H9 (cell line): ENCODE results near the gene MT1M. TPM values are rescaled to one million over a fixed set of nuclear protein-coding genes. Genes with fewer than 3 reads are reported as not detected.

Experiments used
- DNase-seq: peaks from one replicate; pipeline ENCODE4 v3.0.0-alpha.2; 2017
- H2AFZ ChIP-seq: one replicate; pipeline ENCODE4 v1.6.1; 2013; ENCODE audit warnings: mild to moderate bottlenecking, low read length, control low read depth, moderate library complexity
- H2AK5ac ChIP-seq: 2 replicates; pipeline ENCODE4 v1.6.1; 2013; ENCODE audit warnings: low read length, control low read depth, mixed read lengths; ENCODE audit not compliant: insufficient read length
- H2BK120ac ChIP-seq: one replicate; pipeline ENCODE4 v1.6.1; 2013; ENCODE audit warnings: low read depth, mild to moderate bottlenecking, low read length, control low read depth, inconsistent platforms; ENCODE audit not compliant: poor library complexity, severe bottlenecking
- H2BK12ac ChIP-seq: 2 replicates; pipeline ENCODE4 v1.6.1; 2013; ENCODE audit warnings: low read length, control low read depth, mixed read lengths, low read depth; ENCODE audit not compliant: insufficient read length
- H2BK15ac ChIP-seq: 2 replicates; pipeline ENCODE4 v1.6.1; 2013; ENCODE audit warnings: low read depth, low read length, control low read depth
- H2BK20ac ChIP-seq: one replicate; pipeline ENCODE4 v1.6.1; 2013; ENCODE audit warnings: low read depth, mild to moderate bottlenecking, low read length, control low read depth, inconsistent platforms; ENCODE audit not compliant: poor library complexity, severe bottlenecking
- H2BK5ac ChIP-seq: 2 replicates; pipeline ENCODE4 v1.6.1; 2013; ENCODE audit warnings: low read length, control low read depth, mixed read lengths; ENCODE audit not compliant: insufficient read length
- H3K14ac ChIP-seq: 2 replicates; pipeline ENCODE4 v1.6.1; 2013; ENCODE audit warnings: low read length, control low read depth; ENCODE audit not compliant: insufficient read depth
- H3K18ac ChIP-seq: 2 replicates; pipeline ENCODE4 v1.6.1; 2013; ENCODE audit warnings: low read depth, mild to moderate bottlenecking, mixed read lengths, low read length, control low read depth; ENCODE audit not compliant: insufficient read length
- H3K23ac ChIP-seq: 2 replicates; pipeline ENCODE4 v1.6.1; 2013; ENCODE audit warnings: low read length, control low read depth, mixed read lengths, low read depth; ENCODE audit not compliant: insufficient read length
- H3K23me2 ChIP-seq: 2 replicates; pipeline ENCODE4 v1.6.1; 2013; ENCODE audit warnings: low read depth, mild to moderate bottlenecking, mixed read lengths, low read length, control low read depth; ENCODE audit not compliant: insufficient read length, poor library complexity, severe bottlenecking
- H3K27ac ChIP-seq: 2 replicates; pipeline ENCODE4 v1.5.1; 2013; ENCODE audit warnings: low read length, control low read depth, mixed read lengths, low read depth; ENCODE audit not compliant: insufficient read length
- H3K27me3 ChIP-seq: 2 replicates; pipeline ENCODE4 v1.6.1; 2013; ENCODE audit warnings: low read length, control low read depth, inconsistent platforms; ENCODE audit not compliant: insufficient read depth
- H3K4ac ChIP-seq: 2 replicates; pipeline ENCODE4 v1.6.1; 2013; ENCODE audit warnings: low read depth, mild to moderate bottlenecking, control low read depth, inconsistent platforms, low read length, moderate library complexity
- H3K4me1 ChIP-seq: 2 replicates; pipeline ENCODE4 v1.6.1; 2013; ENCODE audit warnings: low read length, control low read depth, inconsistent platforms; ENCODE audit not compliant: insufficient read depth
- H3K4me2 ChIP-seq: 2 replicates; pipeline ENCODE4 v1.6.1; 2013; ENCODE audit warnings: low read length, control low read depth, mixed read lengths; ENCODE audit not compliant: insufficient read length, insufficient read depth
- H3K56ac ChIP-seq: 2 replicates; pipeline ENCODE4 v1.6.1; 2013; ENCODE audit warnings: low read depth, mild to moderate bottlenecking, mixed read lengths, low read length, control low read depth; ENCODE audit not compliant: insufficient read length
- H3K79me1 ChIP-seq: 2 replicates; pipeline ENCODE4 v1.6.1; 2013; ENCODE audit warnings: low read depth, mild to moderate bottlenecking, moderate library complexity, low read length, control low read depth, inconsistent platforms; ENCODE audit not compliant: insufficient read depth, poor library complexity, severe bottlenecking
- H3K79me2 ChIP-seq: 2 replicates; pipeline ENCODE4 v1.6.1; 2013; ENCODE audit warnings: low read length, control low read depth, inconsistent platforms; ENCODE audit not compliant: insufficient read depth
- H3K9ac ChIP-seq: 2 replicates; pipeline ENCODE4 v1.6.1; 2013; ENCODE audit warnings: low read length, control low read depth, mixed read lengths; ENCODE audit not compliant: insufficient read length; ENCODE audit errors: extremely low read depth
- H3K9me3 ChIP-seq: one replicate; pipeline ENCODE4 v1.6.1; 2013; ENCODE audit warnings: low read depth, low read length, inconsistent platforms; ENCODE audit not compliant: control insufficient read depth
- H3T11ph ChIP-seq: one replicate; pipeline ENCODE4 v1.6.1; 2013; ENCODE audit warnings: mild to moderate bottlenecking, low read length, control low read depth, inconsistent platforms
- H4K20me1 ChIP-seq: one replicate; pipeline ENCODE4 v1.6.1; 2013; ENCODE audit not compliant: control insufficient read depth, insufficient read length, insufficient read depth
- H4K5ac ChIP-seq: 2 replicates; pipeline ENCODE4 v1.6.1; 2013; ENCODE audit warnings: low read depth, mild to moderate bottlenecking, mixed read lengths, low read length, control low read depth; ENCODE audit not compliant: insufficient read length
- H4K8ac ChIP-seq: replicated peaks from 2 replicates; pipeline ENCODE4 v1.6.1; 2013; ENCODE audit warnings: low read length, control low read depth, mixed read lengths, low read depth; ENCODE audit not compliant: insufficient read length
- H4K91ac ChIP-seq: 2 replicates; pipeline ENCODE4 v1.6.1; 2013; ENCODE audit warnings: low read depth, mild to moderate bottlenecking, moderate library complexity, mixed read lengths, low read length, control low read depth; ENCODE audit not compliant: insufficient read length
- H3K27ac Mint-ChIP-seq, 3 experiments: 2 replicates in 2 of 3; 3 replicates in 1 of 3; pipeline ENCODE4 v1.8.0; 2020 to 2021; ENCODE audit warnings: mixed read lengths in 3 of 3, mild to moderate bottlenecking in 1 of 3, moderate library complexity in 1 of 3
- H3K27me3 Mint-ChIP-seq: 2 replicates; pipeline ENCODE4 v1.8.0; 2021; ENCODE audit warnings: low read depth, mild to moderate bottlenecking, moderate library complexity, mixed read lengths
- H3K36me3 Mint-ChIP-seq, 3 experiments: 2 replicates in 2 of 3; 3 replicates in 1 of 3; pipeline ENCODE4 v1.8.0; 2020 to 2021; ENCODE audit warnings: low read depth in 3 of 3, mixed read lengths in 3 of 3; ENCODE audit not compliant: insufficient read depth in 1 of 3
- H3K4me1 Mint-ChIP-seq, 2 experiments: 2 replicates each; pipeline ENCODE4 v1.8.0; 2020; ENCODE audit warnings: mixed read lengths in 2 of 2
- H3K4me3 Mint-ChIP-seq, 2 experiments: 2 replicates in 1 of 2; 3 replicates in 1 of 2; pipeline ENCODE4 v1.8.0; 2020 to 2021; ENCODE audit warnings: mild to moderate bottlenecking in 2 of 2, mixed read lengths in 2 of 2, moderate library complexity in 1 of 2
- H3K9me3 Mint-ChIP-seq, 2 experiments: 2 replicates in 1 of 2; 3 replicates in 1 of 2; pipeline ENCODE4 v1.8.0; 2020; ENCODE audit warnings: mild to moderate bottlenecking in 2 of 2, mixed read lengths in 2 of 2, moderate library complexity in 1 of 2
- total RNA-seq: library from RNA; stranded (reverse); gene quantifications from 2 replicates; pipeline ENCODE4 v1.2.1, GENCODE V29; 2021
- TF ChIP-seq, protein P1 (sequence below): fragments of 200-600 bp; sonication (generic); conservative IDR thresholded peaks from 3 replicates; pipeline ENCODE4 v1.8.0; 2021; ENCODE audit warnings: antibody characterized with exemption, mild to moderate bottlenecking

Gene MT1M
- total RNA-seq, 1 experiment from 2014 or later = 1.4 TPM

DNA sequence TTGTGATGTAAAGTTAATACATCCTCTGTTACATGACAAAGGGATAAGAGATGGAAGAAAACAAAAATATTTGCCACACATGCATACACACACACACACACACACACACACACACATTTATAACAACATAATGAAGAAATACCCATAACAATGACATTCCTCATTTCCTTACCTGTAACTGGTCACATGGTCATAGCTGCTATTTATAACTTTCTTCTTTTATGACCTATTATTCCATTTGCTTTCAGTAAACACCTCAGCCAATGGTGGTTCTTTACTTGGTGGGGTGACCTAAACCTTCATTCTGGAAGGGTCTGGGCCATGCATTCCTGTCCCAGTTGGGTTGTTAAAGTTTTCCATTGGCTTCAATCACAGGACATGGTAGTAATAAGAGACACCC lies 18.8 kb upstream of the MT1M start:
- peaks cover 6% of the 10 kb centered on the region; the same call in 1 of the 2 replicates for H3K4me1 ChIP-seq
- no peak overlapping the region for H3K4me2 ChIP-seq
- H3K27me3 Mint-ChIP-seq = peaks cover 80% of the 10 kb centered on the region

More for the DNA sequence above, 18.8 kb upstream of the MT1M start:
- Histone ChIP-seq H3K4ac (no peak overlapping the region), H3K27ac (no peak overlapping the region), H4K8ac (no peak overlapping the region), H3K23me2 (peaks cover 13% of the 10 kb centered on the region), H2BK5ac (no peak overlapping the region), H2BK20ac (no peak overlapping the region), H4K20me1 (no peaks in the 10 kb centered on the region), H3K23ac (no peak overlapping the region), H3K14ac (no peak overlapping the region), H2BK15ac (no peak overlapping the region), H3K18ac (no peak overlapping the region), H3K9me3 (no peaks in the 10 kb centered on the region), H3K56ac (no peak overlapping the region), H3K9ac (no peak overlapping the region), H3T11ph (no peak overlapping the region), H3K27me3 (peaks cover 43% of the 10 kb centered on the region; the same call in 1 of the 2 replicates), H4K5ac (no peak overlapping the region), H2BK12ac (no peak overlapping the region), H2BK120ac (no peak overlapping the region), H4K91ac (no peak overlapping the region), H2AFZ (no peak overlapping the region), H2AK5ac (no peak overlapping the region), H3K79me2 (no peaks in the 10 kb centered on the region), H3K79me1 (no peaks in the 10 kb centered on the region)
- TF ChIP-seq, protein P1, sequence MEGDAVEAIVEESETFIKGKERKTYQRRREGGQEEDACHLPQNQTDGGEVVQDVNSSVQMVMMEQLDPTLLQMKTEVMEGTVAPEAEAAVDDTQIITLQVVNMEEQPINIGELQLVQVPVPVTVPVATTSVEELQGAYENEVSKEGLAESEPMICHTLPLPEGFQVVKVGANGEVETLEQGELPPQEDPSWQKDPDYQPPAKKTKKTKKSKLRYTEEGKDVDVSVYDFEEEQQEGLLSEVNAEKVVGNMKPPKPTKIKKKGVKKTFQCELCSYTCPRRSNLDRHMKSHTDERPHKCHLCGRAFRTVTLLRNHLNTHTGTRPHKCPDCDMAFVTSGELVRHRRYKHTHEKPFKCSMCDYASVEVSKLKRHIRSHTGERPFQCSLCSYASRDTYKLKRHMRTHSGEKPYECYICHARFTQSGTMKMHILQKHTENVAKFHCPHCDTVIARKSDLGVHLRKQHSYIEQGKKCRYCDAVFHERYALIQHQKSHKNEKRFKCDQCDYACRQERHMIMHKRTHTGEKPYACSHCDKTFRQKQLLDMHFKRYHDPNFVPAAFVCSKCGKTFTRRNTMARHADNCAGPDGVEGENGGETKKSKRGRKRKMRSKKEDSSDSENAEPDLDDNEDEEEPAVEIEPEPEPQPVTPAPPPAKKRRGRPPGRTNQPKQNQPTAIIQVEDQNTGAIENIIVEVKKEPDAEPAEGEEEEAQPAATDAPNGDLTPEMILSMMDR = no peak
- H3K4me1 Mint-ChIP-seq = peaks cover 36 to 44% of the 10 kb centered on the region in 2 experiments
- H3K9me3 Mint-ChIP-seq = peaks cover 0 to under 1% of the 10 kb centered on the region in 2 experiments; a peak in 1 of 5 replicates
- H3K27ac Mint-ChIP-seq = no peak overlapping the region
- H3K36me3 Mint-ChIP-seq = no peaks in the 10 kb centered on the region; a peak in 1 of 7 replicates
- no peak overlapping the region for H3K4me3 Mint-ChIP-seq
- DNase-seq = no peak
